ENCODE results near the gene CACNA2D3.

GRCh38 chr3:54178376-54178775 is 56.0 kb downstream of the CACNA2D3 start:
- no peak for TF ChIP-seq CTCF (conservative IDR thresholded peaks at IDR 0.05)
- no peak for TF ChIP-seq EZH2 (IDR thresholded peaks at IDR 0.05; ENCODE audit: low read depth)

All from PC-9 (cell line).